Parathyroid adenoma (tissue), 2 donors: Measurements from ENCODE around the gene ADH5.
"Not testable (repeated sequence)": the region's sequence is repeated elsewhere in the genome, so short reads cannot be mapped to it uniquely, and the experiment has no call there.

Source experiments
- H2AFZ ChIP-seq: fragments of 300-600 bp; sonication (generic); one replicate; pipeline ENCODE4 v1.7.0; 2017; ENCODE audit warnings: antibody characterized with exemption, mild to moderate bottlenecking
- H3K27ac ChIP-seq: fragments of 300-600 bp; sonication (generic); one replicate; pipeline ENCODE4 v1.7.0; 2017
- H3K27me3 ChIP-seq: fragments of 300-600 bp; sonication (generic); one replicate; pipeline ENCODE4 v1.7.0; 2017; ENCODE audit warnings: low read length; ENCODE audit not compliant: control insufficient read depth, insufficient read depth
- H3K36me3 ChIP-seq: fragments of 300-600 bp; sonication (generic); one replicate; pipeline ENCODE4 v1.7.0; 2017; ENCODE audit warnings: low read length; ENCODE audit not compliant: control insufficient read depth, insufficient read depth
- H3K4me1 ChIP-seq: fragments of 300-600 bp; sonication (generic); one replicate; pipeline ENCODE4 v1.7.0; 2017; ENCODE audit warnings: control low read depth
- H3K4me2 ChIP-seq: fragments of 300-600 bp; sonication (generic); one replicate; pipeline ENCODE4 v1.7.0; 2017; ENCODE audit warnings: low read length
- H3K4me3 ChIP-seq: fragments of 300-600 bp; sonication (generic); one replicate; pipeline ENCODE4 v1.7.0; 2017; ENCODE audit warnings: low read depth, low read length
- H3K79me2 ChIP-seq: fragments of 300-600 bp; sonication (generic); one replicate; pipeline ENCODE4 v1.7.0; 2017; ENCODE audit warnings: control low read depth
- H3K9ac ChIP-seq: fragments of 300-600 bp; sonication (generic); one replicate; pipeline ENCODE4 v1.7.0; 2017; ENCODE audit warnings: mild to moderate bottlenecking
- H3K9me3 ChIP-seq: fragments of 300-600 bp; sonication (generic); one replicate; pipeline ENCODE4 v1.7.0; 2017; ENCODE audit warnings: low read length; ENCODE audit not compliant: control insufficient read depth
- TF ChIP-seq, protein P1 (sequence below): fragments of 300-600 bp; sonication (generic); IDR thresholded peaks from one replicate; pipeline ENCODE4 v1.7.0; 2017; ENCODE audit warnings: antibody characterized with exemption, mild to moderate bottlenecking
- donor health status: primary hyperparathyroidism.

The ADH5 gene

DNA sequence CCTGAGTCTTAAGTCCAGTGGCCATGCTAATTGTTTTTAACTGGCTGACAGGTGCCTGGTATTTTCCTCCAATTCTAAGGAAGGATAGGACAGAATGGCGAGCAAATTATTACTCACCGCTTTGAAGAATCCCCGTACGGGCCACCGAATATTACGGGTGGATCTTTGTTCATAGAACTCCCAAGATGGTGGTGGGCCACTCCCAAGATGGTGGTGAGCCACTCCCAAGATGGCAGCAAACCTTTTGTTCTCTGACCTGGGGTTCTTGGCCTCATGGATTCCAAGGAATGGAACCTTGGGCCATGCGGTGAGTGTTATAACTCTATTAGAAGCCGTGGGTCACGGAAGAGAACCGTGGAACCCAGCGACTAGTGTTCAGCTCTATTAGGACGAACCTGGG lies 20.7 kb upstream of the ADH5 start:
- not testable (repeated sequence) for H3K36me3 ChIP-seq, H3K4me2 ChIP-seq, H3K27ac ChIP-seq, H2AFZ ChIP-seq, H3K9me3 ChIP-seq, H3K4me3 ChIP-seq, H3K4me1 ChIP-seq, H3K27me3 ChIP-seq, H3K9ac ChIP-seq, H3K79me2 ChIP-seq

GRCh38 chr4:99104153-99104552 lies 15.6 kb upstream of the ADH5 start:
- H3K79me2 ChIP-seq: no peaks in the 10 kb centered on the region
- H3K36me3 ChIP-seq: no peaks in the 10 kb centered on the region
- H3K9ac ChIP-seq: no peak overlapping the region
- no peaks in the 10 kb centered on the region for H3K4me1 ChIP-seq
- H3K27me3 ChIP-seq: no peaks in the 10 kb centered on the region
- H3K9me3 ChIP-seq: no peaks in the 10 kb centered on the region
- no peak overlapping the region for H3K4me2 ChIP-seq
- H3K27ac ChIP-seq: no peak overlapping the region
- no peak overlapping the region for H2AFZ ChIP-seq
- H3K4me3 ChIP-seq: no peak overlapping the region
- TF ChIP-seq, protein P1, sequence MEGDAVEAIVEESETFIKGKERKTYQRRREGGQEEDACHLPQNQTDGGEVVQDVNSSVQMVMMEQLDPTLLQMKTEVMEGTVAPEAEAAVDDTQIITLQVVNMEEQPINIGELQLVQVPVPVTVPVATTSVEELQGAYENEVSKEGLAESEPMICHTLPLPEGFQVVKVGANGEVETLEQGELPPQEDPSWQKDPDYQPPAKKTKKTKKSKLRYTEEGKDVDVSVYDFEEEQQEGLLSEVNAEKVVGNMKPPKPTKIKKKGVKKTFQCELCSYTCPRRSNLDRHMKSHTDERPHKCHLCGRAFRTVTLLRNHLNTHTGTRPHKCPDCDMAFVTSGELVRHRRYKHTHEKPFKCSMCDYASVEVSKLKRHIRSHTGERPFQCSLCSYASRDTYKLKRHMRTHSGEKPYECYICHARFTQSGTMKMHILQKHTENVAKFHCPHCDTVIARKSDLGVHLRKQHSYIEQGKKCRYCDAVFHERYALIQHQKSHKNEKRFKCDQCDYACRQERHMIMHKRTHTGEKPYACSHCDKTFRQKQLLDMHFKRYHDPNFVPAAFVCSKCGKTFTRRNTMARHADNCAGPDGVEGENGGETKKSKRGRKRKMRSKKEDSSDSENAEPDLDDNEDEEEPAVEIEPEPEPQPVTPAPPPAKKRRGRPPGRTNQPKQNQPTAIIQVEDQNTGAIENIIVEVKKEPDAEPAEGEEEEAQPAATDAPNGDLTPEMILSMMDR: no peak

DNA sequence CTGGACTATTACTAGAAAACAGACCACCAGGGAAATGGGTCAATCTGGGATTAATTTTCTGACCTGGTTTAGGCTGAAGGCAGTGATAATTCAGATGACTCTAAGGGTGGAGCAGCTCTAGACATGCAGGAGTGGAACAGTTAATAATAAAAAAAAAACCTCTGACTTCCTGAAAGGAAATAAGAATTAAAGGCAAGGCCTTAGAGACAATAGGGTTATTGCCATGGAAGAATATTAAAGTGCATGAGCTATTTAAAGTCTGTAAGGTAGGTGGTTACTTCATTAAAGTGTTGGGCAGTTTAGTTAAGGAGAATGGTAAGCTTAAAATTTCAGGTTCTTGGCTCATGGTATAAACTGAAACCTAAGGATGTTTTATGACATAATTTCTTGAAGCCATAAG lies 14.6 kb upstream of the ADH5 start:
- no peak overlapping the region for H3K4me2 ChIP-seq
- H3K9me3 ChIP-seq: no peaks in the 10 kb centered on the region
- no peak overlapping the region for H3K27ac ChIP-seq
- H3K36me3 ChIP-seq: no peaks in the 10 kb centered on the region
- H3K4me1 ChIP-seq: no peaks in the 10 kb centered on the region
- no peaks in the 10 kb centered on the region for H3K79me2 ChIP-seq
- no peak overlapping the region for H3K9ac ChIP-seq
- H2AFZ ChIP-seq: no peak overlapping the region
- H3K4me3 ChIP-seq: no peak overlapping the region
- TF ChIP-seq, protein P1: no peak
- no peaks in the 10 kb centered on the region for H3K27me3 ChIP-seq

- Histone ChIP-seq H3K9ac (no peak overlapping the region), H3K36me3 (no peaks in the 10 kb centered on the region), H2AFZ (no peak overlapping the region), H3K79me2 (no peaks in the 10 kb centered on the region), H3K4me1 (no peaks in the 10 kb centered on the region), H3K9me3 (no peaks in the 10 kb centered on the region), H3K4me2 (no peak overlapping the region), H3K4me3 (no peak overlapping the region), H3K27ac (no peak overlapping the region), H3K27me3 (no peaks in the 10 kb centered on the region)
- TF ChIP-seq, protein P1: no peak
Observed at GRCh38 chr4:99102634-99103033, 14.0 kb upstream of the ADH5 start.

GRCh38 chr4:99100876-99101275 lies 12.3 kb upstream of the ADH5 start:
- H3K27me3 ChIP-seq: no peaks in the 10 kb centered on the region
- no peak overlapping the region for H2AFZ ChIP-seq
- H3K4me1 ChIP-seq: no peaks in the 10 kb centered on the region
- H3K9ac ChIP-seq: no peak overlapping the region
- H3K9me3 ChIP-seq: no peaks in the 10 kb centered on the region
- no peak overlapping the region for H3K4me3 ChIP-seq
- no peak overlapping the region for H3K4me2 ChIP-seq
- no peaks in the 10 kb centered on the region for H3K79me2 ChIP-seq
- H3K27ac ChIP-seq: no peak overlapping the region
- no peaks in the 10 kb centered on the region for H3K36me3 ChIP-seq
- TF ChIP-seq, protein P1: no peak

DNA sequence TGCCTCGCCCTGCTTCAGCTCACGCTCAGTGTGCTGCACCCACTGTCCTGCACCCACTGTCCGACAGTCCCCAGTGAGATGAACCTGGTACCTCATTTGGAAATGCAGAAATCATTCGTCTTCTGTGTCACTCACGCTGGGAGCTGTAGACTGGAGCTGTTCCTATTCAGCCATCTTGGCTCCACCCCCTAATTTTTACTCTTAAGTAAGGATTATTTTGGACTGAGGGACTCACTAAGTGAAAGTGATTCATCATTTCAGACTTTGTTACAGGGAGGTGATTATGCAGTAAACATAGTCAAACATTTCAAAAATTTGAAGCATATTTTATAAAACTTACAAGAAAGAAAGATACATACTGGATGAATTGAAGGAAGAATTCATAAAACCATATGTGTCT lies 11.2 kb upstream of the ADH5 start:
- not testable (repeated sequence) for H2AFZ ChIP-seq, H3K9me3 ChIP-seq, H3K9ac ChIP-seq

More for the DNA sequence above, 11.2 kb upstream of the ADH5 start:
- H3K4me1 ChIP-seq, H3K4me2 ChIP-seq, H3K36me3 ChIP-seq, H3K27ac ChIP-seq, H3K27me3 ChIP-seq, H3K4me3 ChIP-seq, H3K79me2 ChIP-seq: not testable (repeated sequence)
